Thymus (tissue), 11 donors: ENCODE measurements around the gene RPS13. TPM values are rescaled to one million over a fixed set of nuclear protein-coding genes. Genes with fewer than 3 reads are reported as not detected.
"Not testable (repeated sequence)": the region's sequence is repeated elsewhere in the genome, so short reads cannot be mapped to it uniquely, and the experiment has no call there.

Source experiments
- DNase-seq, 9 donors: peaks; one replicate each; pipeline ENCODE4 v3.0.0-alpha.2; 2013; ENCODE audit warnings: low spot score in 9 of 9, low read depth in 6 of 9, missing footprints in 1 of 9
- H3K27ac ChIP-seq, 2 donors: one replicate each; pipeline ENCODE4 v1.5.1; 2013; ENCODE audit warnings: control low read depth in 1 of 2, low read depth in 1 of 2, low read length in 1 of 2, mild to moderate bottlenecking in 1 of 2, moderate library complexity in 1 of 2
- H3K27me3 ChIP-seq, 2 donors: one replicate each; pipeline ENCODE4 v1.5.1; 2013; ENCODE audit warnings: low read length in 1 of 2; ENCODE audit not compliant: control insufficient read depth in 2 of 2, insufficient read depth in 1 of 2
- H3K36me3 ChIP-seq, 2 donors: one replicate each; pipeline ENCODE4 v1.5.1; 2013; ENCODE audit warnings: low read length in 1 of 2, mild to moderate bottlenecking in 1 of 2, moderate library complexity in 1 of 2; ENCODE audit not compliant: control insufficient read depth in 2 of 2, insufficient read depth in 2 of 2
- H3K4me1 ChIP-seq, 2 donors: one replicate each; pipeline ENCODE4 v1.5.1; 2013; ENCODE audit warnings: low read length in 2 of 2; ENCODE audit not compliant: control insufficient read depth in 2 of 2, insufficient read depth in 2 of 2
- H3K4me3 ChIP-seq, 2 donors: one replicate each; pipeline ENCODE4 v1.5.1; 2013; ENCODE audit warnings: low read length in 2 of 2, control low read depth in 1 of 2, mild to moderate bottlenecking in 1 of 2
- H3K9me3 ChIP-seq, 2 donors: one replicate each; pipeline ENCODE4 v1.5.1; 2013; ENCODE audit warnings: low read length in 1 of 2, mild to moderate bottlenecking in 1 of 2; ENCODE audit not compliant: control insufficient read depth in 2 of 2, insufficient read depth in 1 of 2
- WGBS: extraction: QIAGEN DNeasy Blood & Tissue Kit; methylation state at CpG from one replicate; pipeline ENCODE4 v1.1.7; 2013; 5-methylcytosine and 5-hydroxymethylcytosine counted together
- polyA plus RNA-seq: library from polyadenylated mRNA; stranded (reverse); fragments of 200-250 nt; gene quantifications from one replicate; pipeline ENCODE4 v1.2.3, GENCODE V29; 2013
- total RNA-seq: library from RNA; stranded (reverse); fragments of 120-200 nt; gene quantifications from one replicate; pipeline ENCODE4 v1.2.4, GENCODE V29; 2013
- donor health status: healthy.

RPS13 gene
- total and polyA plus RNA-seq, 2 donors = 1,579 to 3,713 TPM

DNA sequence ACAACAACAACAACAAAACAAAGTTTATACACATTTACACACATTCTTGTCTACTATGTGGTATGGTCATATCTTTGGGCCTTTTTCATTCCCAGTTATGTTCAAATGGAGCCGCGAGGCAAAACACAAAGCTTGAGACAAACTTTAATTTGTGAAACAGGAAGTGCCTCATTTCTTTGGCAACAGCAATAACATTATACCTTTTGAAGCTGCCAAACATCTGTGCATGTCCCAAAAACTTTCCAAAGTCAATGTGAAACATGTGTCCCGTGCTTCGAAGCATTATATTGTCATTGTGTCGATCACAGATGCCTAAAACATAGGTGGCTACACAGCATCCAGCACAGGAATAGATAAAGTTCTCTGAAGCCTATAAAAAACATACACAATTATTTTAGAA is 25.0 kb upstream of the RPS13 start:
- Histone ChIP-seq H3K9me3 (no peaks in the 10 kb centered on the region), H3K27ac (no peak overlapping the region), H3K27me3 (no peaks in the 10 kb centered on the region), H3K4me1 (no peaks in the 10 kb centered on the region), H3K4me3 (no peak overlapping the region), H3K36me3 (peaks cover 3 to 35% of the 10 kb centered on the region in 2 donors)
- no peak for DNase-seq
- 97% methylated on average over 5 of the region's 5 CpGs for WGBS

DNA sequence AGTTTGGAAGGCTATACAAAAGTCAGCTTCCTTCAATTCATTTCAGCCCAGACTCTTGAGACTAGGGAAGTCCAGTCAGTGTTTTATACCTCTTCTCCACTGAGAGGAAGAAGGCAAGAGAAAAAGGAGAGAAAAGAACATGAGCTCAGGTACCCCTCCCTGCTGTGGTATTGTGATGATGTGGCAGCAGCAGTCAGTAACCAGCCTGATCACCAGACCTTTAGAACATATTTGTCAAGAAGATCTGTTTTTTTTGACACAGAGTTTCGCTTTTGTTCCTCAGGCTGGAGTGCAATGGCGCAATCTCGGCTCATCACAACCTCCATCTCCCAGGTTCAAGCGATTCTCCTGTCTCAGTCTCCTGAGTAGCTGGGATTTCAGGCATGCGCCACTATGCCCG is 21.2 kb upstream of the RPS13 start:
- H3K9me3 ChIP-seq = no peaks in the 10 kb centered on the region
- 99% methylated on average over 6 of the region's 6 CpGs for WGBS
- peaks cover 3 to 25% of the 10 kb centered on the region in 2 donors for H3K36me3 ChIP-seq
- no peaks in the 10 kb centered on the region for H3K27me3 ChIP-seq
- H3K27ac ChIP-seq = no peak overlapping the region
- H3K4me1 ChIP-seq = no peaks in the 10 kb centered on the region
- no peak for DNase-seq
- no peak overlapping the region for H3K4me3 ChIP-seq

DNA sequence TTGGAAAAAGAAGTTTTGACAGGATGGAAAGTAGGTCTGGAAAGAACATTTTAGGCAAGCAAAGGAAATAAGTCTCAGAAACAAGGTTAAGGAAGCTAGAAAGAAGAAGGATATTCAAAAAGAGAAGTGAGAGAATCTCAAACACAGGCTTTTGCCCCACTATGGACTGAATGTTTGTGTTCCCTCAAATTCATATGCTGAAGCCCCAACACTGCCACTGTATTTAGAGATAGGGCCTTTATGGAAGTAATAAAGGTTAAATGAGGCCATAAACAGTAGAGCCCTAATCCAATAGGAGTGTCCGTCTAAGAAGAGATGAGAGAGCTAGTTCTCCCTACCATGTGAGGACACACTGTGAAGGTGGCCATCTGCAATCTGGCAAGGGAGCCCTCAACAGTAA is 20.6 kb upstream of the RPS13 start:
- 98% methylated on average over 1 of the region's 1 CpG for WGBS
- H3K9me3 ChIP-seq = no peaks in the 10 kb centered on the region
- H3K4me3 ChIP-seq = no peak overlapping the region
- no peaks in the 10 kb centered on the region for H3K4me1 ChIP-seq
- H3K27me3 ChIP-seq = no peaks in the 10 kb centered on the region
- peaks cover 3 to 22% of the 10 kb centered on the region in 2 donors for H3K36me3 ChIP-seq
- no peak for DNase-seq
- no peak overlapping the region for H3K27ac ChIP-seq

DNA sequence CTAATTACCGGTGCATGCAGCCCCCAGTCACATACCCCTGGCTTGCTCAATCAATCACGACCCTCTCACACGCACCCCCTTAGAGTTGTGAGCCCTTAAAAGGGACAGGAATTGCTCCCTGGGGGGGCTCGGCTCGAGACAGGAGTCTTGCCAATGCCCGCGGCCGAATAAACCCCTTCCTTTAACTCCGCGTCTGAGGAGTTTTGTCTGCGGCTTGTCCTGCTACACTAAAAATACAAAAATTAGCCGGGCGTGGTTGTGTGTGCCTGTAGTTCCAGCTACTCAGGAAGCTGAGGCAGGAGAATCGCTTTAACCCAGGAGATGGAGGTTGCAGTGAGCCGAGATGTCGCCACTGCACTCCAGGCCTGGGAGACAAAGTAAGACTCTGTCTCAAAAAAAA is 8.5 kb upstream of the RPS13 start:
- DNase-seq, H3K4me3 ChIP-seq, H3K4me1 ChIP-seq, H3K27me3 ChIP-seq, H3K27ac ChIP-seq, H3K9me3 ChIP-seq: not testable (repeated sequence)
- H3K36me3 ChIP-seq = peaks cover 0 to 21% of the 10 kb centered on the region in 2 donors
- WGBS = 95% methylated on average over 16 of the region's 16 CpGs

DNA sequence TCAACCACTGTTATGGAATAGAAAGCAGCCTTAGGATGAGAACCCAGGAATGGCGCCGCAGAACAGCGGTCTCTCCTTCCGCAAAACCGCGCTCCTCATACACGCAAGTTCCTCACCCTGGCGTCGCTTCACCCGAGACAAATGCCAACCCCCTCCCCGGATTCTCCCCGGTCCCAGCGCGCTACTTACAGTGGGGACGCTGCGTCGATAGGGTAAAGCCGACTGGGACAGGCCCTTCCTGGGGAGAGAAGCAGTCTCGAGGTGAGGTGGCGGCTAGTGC is 287 bp downstream of the RPS13 start:
- Histone ChIP-seq H3K27ac (peak overlapping the region; percentile 94 to 95), H3K9me3 (no peaks in the 10 kb centered on the region), H3K4me3 (peak overlapping the region; percentile 86 to 96), H3K27me3 (no peaks in the 10 kb centered on the region), H3K36me3 (peaks cover 15 to 32% of the 10 kb centered on the region in 2 donors), H3K4me1 (peaks cover 16 to 18% of the 10 kb centered on the region in 2 donors)
- under 1% methylated on average over 20 of the region's 20 CpGs for WGBS
- DNase-seq = no peak

DNA sequence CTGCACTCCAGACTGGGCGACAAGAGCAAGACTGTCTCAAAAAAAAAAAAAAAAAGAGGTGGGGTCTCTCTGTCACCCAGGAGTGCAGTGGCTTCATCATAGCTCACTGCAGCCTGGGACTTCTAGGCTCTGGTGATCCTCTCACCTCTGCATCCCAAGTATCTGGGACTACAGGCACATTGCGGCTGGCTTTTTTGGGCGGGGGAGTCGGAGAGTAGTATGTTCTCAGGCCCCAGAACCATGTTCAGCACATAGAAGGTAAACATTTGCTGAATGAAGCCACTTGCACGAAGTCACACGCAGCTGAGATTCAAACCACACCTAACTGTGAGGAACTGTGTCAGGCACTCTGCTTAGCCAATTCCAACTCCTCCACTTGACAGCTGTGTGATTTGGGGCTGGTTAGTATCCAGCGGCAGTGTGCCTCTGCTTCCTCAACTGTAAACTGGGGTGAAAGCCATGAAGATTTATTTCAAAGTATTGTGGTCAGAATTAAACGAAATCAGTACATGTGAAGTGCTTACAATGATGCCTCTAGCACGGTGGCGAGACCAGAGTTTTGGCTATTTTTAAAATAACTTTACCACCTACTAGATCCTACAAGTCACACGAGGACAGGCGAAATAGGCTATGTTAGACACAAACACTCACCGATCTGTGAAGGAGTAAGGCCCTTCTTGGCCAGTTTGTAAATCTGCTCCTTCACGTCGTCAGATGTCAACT is 789 bp downstream of the RPS13 start:
- H3K4me3 ChIP-seq = peak overlapping the region; percentile 86 to 96
- peak overlapping the region; percentile 94 to 95 for H3K27ac ChIP-seq
- H3K27me3 ChIP-seq = no peaks in the 10 kb centered on the region
- H3K9me3 ChIP-seq = no peaks in the 10 kb centered on the region
- peaks cover 16 to 18% of the 10 kb centered on the region in 2 donors for H3K4me1 ChIP-seq
- DNase-seq = peak in 4 of 9 donors; percentile 10 to 39 (median 14)
- 29% methylated on average over 15 of the region's 15 CpGs for WGBS
- peaks cover 15 to 32% of the 10 kb centered on the region in 2 donors for H3K36me3 ChIP-seq

DNA sequence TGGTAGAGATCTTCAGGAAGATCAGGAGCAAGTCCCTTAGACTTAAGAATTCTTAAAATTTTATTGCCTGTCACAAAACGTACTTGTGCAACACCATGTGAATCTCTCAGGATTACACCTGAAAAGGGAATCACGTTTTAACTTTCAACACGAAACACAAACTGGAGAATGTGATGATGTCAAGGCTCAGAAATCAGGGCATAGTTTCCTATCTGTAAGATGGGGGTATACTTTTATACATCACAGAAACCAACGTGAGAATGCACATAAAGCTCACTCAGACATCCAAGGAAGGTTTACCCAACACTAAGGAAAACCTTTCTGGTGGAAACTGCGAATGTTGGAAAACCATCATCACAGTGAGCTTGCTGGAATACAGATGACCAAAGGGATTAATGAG is 2.0 kb downstream of the RPS13 start:
- no peaks in the 10 kb centered on the region for H3K9me3 ChIP-seq
- 94% methylated on average over 5 of the region's 5 CpGs for WGBS
- no peaks in the 10 kb centered on the region for H3K27me3 ChIP-seq
- H3K36me3 ChIP-seq = peaks cover 15 to 33% of the 10 kb centered on the region in 2 donors
- no peak overlapping the region for H3K4me3 ChIP-seq
- H3K4me1 ChIP-seq = peaks cover 16 to 18% of the 10 kb centered on the region in 2 donors
- no peak overlapping the region for H3K27ac ChIP-seq
- no peak for DNase-seq

DNA sequence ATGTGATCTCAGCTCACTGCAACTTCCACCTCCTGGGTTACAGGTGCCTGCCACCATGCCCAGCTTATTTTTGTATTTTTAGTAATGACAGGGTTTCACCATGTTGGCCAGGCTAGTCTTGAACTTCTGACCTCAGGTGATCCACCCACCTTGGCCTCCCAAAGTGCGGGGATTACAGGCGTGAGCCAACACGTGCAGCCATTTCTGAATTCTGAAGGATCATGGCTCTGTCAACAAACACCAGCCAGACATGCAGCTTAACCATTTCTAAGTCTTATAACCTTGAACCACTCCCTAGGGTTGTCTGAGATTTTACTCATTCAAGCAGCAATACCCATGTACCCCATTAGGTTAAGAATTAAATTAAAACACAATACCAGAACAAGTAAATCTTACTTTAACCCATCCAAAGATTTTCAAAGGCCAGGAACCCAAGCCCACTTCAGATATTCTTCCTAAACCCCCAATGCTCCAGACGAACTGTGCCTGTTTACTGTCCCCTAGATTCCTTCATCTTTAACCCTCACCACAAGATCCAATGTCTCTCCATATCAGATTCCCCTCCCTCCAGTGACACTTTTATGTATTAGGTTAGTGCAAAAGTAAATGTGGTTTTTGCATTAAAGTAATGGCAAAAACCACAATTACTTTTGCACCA is 4.0 kb downstream of the RPS13 start:
- H3K36me3 ChIP-seq = peaks cover 15 to 35% of the 10 kb centered on the region in 2 donors
- no peak overlapping the region for H3K4me3 ChIP-seq
- no peaks in the 10 kb centered on the region for H3K27me3 ChIP-seq
- H3K9me3 ChIP-seq = no peaks in the 10 kb centered on the region
- WGBS = 93% methylated on average over 4 of the region's 4 CpGs
- peaks cover 13 to 15% of the 10 kb centered on the region in 2 donors for H3K4me1 ChIP-seq
- no peak for DNase-seq
- H3K27ac ChIP-seq = no peak overlapping the region

DNA sequence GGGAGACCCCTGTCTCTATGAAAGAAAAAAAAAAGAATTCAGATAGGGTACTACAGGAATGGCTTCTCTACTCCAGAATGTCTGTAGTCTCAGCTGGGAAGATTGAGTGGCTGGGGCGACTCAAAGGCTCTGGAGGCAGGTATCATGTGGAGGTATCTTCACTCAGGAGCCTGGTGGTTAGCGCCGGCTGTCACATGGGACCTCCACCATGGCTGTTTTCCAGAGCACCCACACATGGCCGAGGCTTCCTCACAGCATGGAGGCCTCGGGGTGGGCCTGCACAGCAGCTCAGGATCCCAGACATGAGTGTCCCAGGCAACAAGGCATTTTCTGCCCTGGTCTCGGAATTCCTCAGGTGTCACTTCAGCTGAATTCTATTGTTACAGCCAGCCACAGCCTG is 10.1 kb downstream of the RPS13 start:
- H3K27ac ChIP-seq = no peak overlapping the region
- WGBS = 95% methylated on average over 6 of the region's 6 CpGs
- H3K4me1 ChIP-seq = no peaks in the 10 kb centered on the region
- H3K27me3 ChIP-seq = no peaks in the 10 kb centered on the region
- peaks cover 0 to 3% of the 10 kb centered on the region in 2 donors for H3K36me3 ChIP-seq
- H3K9me3 ChIP-seq = no peaks in the 10 kb centered on the region
- no peak overlapping the region for H3K4me3 ChIP-seq
- no peak for DNase-seq
